Measurements from ENCODE around the gene GYS1.
A peak's percentile ranks its signal among the peaks of the same experiment; 100 is the strongest.

DNA sequence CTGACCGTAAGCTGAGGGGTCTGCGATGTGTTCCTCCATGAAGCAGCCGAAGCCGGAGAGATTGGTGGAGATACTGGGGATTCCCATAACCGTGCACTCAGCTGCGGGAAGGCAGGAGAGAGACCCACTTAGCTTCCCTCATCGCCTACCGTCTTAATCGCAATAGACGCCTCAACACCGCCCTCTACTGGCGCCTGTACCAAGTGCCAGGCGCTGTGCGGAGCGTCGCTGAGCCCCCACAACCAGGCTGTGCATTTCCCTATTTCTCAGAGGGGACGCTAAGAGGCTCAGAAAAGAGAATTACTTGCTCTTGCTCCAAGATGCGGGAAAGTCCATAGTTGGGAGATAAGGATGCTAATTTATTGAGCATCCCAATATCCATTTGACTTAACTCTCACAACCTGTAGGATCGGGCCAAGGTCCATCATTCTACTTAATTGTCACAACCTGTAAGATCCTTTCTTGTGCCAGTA is 22.1 kb downstream of the GYS1 start:
- TF ChIP-seq, protein P1, sequence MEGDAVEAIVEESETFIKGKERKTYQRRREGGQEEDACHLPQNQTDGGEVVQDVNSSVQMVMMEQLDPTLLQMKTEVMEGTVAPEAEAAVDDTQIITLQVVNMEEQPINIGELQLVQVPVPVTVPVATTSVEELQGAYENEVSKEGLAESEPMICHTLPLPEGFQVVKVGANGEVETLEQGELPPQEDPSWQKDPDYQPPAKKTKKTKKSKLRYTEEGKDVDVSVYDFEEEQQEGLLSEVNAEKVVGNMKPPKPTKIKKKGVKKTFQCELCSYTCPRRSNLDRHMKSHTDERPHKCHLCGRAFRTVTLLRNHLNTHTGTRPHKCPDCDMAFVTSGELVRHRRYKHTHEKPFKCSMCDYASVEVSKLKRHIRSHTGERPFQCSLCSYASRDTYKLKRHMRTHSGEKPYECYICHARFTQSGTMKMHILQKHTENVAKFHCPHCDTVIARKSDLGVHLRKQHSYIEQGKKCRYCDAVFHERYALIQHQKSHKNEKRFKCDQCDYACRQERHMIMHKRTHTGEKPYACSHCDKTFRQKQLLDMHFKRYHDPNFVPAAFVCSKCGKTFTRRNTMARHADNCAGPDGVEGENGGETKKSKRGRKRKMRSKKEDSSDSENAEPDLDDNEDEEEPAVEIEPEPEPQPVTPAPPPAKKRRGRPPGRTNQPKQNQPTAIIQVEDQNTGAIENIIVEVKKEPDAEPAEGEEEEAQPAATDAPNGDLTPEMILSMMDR (IDR thresholded peaks at IDR 0.05), result peak in 1 of 3 donors; percentile 77
- TF ChIP-seq POLR2A (IDR thresholded peaks at IDR 0.05), result no peak

Measured in lower leg skin (tissue), 3 donors.